ENCODE measurements around the gene GRK5.

DNA sequence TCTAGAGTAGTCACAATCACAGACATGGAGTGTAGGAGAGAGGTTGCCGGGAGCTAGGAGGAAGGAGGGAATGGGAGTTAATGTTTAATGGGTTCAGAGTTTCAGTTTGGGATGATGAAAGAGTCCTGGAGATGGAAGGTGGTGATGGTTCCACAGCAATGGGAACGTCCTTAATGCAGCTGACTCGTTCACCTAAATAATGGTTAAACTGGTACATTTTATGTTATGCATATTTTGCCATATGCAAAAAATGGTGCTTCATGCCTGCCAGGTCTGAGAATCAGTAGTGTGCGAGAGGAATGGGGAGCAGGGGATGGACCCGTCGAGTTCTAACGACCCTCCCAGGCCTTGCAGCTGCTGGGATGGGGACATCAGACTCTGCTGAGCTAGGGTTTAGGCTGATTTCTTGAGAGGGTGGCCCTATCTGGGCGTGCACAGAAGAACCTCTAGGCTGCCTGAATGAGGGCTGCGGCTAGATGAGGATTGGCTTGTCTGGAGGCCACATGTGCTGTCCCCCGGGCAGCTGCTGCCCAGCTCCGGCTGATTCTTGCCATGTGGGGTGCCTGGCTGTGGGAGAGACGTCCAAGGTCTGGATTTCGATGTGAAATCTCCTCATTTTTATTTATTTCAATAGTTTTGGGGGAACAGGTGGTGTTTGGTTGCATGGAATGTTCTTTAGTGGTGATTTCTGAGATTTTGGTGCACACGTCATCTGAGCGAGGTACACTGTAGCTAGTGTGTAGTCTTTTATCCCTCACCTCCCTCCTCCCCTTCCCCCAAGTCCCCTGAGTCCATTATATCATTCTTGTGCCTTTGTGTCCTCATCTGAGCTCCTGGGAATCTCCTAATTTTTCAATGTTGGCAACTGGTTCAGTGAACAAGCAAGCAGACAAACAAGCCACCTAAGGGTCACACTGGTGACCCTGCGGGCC lies 116.0 kb downstream of the GRK5 start:
- no peak for TF ChIP-seq EZH2phosphoT487 (IDR thresholded peaks at IDR 0.05; ENCODE audit: borderline replicate concordance, low read length)
- TF ChIP-seq, protein P1, sequence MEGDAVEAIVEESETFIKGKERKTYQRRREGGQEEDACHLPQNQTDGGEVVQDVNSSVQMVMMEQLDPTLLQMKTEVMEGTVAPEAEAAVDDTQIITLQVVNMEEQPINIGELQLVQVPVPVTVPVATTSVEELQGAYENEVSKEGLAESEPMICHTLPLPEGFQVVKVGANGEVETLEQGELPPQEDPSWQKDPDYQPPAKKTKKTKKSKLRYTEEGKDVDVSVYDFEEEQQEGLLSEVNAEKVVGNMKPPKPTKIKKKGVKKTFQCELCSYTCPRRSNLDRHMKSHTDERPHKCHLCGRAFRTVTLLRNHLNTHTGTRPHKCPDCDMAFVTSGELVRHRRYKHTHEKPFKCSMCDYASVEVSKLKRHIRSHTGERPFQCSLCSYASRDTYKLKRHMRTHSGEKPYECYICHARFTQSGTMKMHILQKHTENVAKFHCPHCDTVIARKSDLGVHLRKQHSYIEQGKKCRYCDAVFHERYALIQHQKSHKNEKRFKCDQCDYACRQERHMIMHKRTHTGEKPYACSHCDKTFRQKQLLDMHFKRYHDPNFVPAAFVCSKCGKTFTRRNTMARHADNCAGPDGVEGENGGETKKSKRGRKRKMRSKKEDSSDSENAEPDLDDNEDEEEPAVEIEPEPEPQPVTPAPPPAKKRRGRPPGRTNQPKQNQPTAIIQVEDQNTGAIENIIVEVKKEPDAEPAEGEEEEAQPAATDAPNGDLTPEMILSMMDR (conservative IDR thresholded peaks at IDR 0.05; ENCODE audit: low read depth, low read length), result no peak
- no peak for TF ChIP-seq EZH2 (IDR thresholded peaks at IDR 0.05; ENCODE audit: low read length, unreplicated experiment)
